Stimulated activated CD8-positive, alpha-beta memory T cell treated with anti-CD3 and anti-CD28 coated beads, Interleukin-12 subunit alpha, Interleukin-12 subunit beta, amount 100 ng/mL, for 1 hour (primary cell): Measurements from ENCODE around the gene CTBP1.

Source experiments
- DNase-seq: peaks from one replicate; pipeline ENCODE4 v3.0.0-alpha.2; 2020; ENCODE audit warnings: low read depth

The CTBP1 gene

DNA sequence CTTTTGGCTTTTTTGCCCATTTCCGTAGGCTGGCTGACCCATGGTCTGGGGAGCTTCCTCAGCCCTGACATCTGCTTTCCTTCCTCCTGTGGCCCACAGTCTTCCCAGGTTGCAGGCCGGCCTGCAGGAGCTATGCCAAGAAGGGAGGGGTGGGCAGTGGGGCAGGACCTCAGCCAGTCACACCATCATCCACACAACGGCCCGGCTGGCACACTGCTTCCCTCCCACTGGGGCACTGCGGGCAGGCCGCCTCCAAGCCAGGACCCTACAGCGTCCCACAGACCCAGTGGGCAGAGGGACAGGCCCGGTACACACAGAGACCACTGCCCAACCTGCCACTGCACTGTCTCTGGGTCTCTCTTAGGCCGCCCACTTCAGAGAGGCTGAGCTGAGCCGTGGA is 38.0 kb downstream of the CTBP1 start:
- no peak for DNase-seq

DNA sequence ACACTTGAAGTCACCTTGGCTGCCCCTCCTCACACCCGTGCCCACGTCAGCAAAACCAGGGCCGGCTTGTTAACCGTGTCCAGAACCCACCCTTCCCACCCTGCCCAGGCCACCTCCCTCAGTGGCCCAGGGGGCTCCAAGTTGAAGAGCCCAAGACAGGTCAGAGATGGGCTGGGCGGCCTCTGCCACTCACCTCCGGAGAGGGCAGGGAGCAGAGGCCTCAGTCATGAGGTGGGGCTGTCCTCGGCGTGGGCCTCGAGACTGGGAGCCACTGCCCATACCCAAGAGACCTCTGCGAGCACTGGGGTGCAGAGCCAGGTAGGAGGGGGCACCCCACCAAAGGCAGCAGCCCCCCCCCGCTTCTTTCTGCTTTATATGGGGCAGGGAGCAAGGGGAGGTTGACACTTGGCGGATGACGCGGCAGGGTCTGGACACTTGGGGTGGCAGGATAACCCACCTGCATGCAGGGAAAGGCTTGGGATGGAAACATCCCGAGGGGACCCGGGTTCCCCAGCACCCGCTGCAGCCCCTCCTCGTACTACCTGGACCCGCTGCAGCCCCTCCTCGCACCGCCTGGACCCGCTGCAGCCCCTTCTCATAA is 38.6 kb downstream of the CTBP1 start:
- DNase-seq, result no peak

DNA sequence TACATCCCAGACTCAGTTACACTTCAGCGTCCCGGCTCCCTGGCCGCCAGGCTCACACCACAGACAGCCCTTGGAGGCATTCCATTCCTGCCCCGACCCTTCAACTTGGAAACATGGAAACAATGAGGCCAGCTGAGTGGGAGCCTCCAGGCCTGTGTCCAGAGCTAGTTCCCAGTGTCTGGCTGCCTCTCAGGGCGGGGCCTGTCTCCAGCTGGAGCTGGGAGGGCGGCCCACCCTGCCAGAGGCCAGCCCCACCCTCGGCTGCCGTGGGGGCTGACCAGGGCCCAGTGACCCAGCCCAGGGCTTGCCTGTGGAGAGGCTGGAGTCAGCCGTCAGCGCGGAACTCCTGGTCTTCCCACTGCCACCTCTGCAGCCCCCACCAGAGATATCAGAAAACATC is 39.1 kb downstream of the CTBP1 start:
- DNase-seq, result no peak

DNA sequence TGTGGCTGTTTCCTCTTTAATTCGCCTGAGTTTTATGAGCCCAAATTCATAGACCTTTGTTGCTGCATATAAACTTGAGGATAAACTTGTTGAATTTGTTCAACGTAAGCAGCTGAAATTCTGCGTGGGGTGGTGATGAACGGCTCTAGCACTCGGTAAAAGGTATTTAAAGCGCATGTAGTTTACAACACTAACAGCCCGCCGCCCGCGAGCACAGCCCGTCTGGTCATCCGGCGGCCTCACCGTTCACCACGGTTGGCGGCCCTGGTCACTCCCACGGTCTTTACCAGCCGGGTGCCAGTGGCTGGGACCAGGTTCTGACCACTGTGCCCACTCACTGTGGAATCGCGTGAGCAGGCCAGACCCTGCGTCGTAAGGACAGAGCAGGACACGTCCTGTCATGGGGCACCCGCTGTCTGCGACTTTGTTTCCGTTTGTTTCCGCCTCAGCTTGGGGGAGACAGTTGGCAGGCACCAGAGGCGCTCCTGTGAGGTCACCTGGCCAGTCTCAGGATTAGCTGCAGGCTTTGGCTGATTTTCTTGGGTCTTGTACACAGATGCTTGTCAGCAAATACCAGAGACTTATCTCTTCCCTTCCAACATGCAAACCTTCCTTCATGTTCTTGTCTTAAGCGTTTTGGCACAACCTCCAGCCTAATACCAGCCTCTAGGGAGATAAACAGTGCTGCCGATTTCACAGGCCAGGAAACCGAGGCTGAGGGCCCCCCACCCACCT is 39.8 kb downstream of the CTBP1 start:
- DNase-seq, result no peak

DNA sequence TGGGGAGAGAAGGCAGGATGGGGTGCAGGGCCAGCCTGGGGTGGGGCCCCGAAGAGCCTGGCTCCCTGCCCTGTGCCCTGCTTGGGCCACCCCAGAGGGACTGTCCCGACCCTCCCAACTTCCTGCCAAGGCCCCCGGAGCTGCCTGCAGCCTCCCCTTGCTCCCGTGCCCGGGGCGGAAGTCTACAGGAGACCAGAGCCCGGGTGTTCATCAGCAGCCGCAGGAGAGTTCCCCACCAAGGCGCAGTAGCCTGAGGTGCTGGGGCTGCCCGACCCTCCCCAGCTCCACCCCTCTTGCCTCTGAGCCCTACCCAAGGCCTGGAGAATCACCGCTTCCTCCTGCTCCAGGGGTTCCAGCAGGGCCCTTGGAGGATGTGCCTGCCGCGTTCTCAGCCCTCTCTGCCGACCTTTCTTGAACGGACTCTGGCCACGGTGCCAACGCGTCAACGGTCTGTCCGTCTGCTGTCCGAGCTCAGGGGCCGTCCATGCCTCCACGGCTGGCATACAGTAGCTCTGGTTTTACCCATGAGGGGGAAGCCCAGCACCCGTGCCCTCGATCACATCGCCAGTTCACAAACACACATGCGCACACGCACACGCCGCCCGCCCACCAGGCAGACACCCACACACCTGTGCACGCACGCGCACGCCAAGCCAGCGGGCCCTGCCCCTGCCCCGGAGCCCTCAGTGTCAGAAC is 40.5 kb downstream of the CTBP1 start:
- no peak for DNase-seq

DNA sequence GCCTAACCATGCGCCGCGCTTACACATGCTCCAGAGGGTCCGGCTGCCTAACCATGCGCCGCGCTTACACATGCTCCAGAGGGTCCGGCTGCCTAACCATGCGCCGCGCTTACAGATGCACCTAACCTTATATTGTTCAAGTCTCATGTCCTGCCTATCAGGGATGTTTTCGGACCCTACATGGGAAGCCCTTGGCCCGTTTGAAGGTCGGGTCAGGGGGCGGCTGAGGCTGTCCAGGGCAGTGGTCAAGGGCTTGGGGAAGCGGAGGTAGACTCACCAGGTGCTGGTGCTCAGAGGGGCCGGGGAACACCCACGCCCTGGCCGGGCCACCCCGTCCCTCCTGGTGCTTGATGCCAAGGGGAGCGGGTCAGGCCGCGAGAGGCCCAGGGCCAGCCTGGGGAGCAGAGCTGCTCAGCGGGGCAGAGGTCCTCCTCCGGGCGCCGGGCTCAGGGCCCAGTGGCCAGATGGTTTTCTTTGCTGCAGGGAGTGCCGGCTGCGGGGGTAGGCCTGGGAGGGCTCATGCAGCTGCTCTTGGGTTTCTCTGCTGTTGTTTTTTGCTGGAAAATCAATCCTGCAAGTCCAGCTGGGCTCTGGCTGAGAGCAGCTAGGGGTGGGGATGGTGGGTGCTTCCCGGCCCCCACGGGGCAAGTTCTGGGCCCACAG is 41.2 kb downstream of the CTBP1 start:
- no peak for DNase-seq

DNA sequence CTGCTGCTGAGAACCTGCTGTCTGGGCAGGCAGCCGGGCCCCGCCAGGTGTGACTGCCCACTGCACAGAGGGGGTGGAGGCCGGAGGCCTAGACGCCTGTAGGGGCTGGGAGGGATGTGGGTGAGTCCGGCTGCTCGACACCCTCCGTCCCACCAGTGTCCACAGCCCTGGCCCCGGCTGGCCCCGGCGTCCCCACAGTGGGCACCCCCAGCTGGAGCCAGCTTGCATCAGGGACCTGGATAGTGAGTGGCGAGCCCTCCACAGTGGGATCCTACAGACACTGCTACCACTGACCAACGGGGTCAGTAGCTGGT is 41.8 kb downstream of the CTBP1 start:
- no peak for DNase-seq

DNA sequence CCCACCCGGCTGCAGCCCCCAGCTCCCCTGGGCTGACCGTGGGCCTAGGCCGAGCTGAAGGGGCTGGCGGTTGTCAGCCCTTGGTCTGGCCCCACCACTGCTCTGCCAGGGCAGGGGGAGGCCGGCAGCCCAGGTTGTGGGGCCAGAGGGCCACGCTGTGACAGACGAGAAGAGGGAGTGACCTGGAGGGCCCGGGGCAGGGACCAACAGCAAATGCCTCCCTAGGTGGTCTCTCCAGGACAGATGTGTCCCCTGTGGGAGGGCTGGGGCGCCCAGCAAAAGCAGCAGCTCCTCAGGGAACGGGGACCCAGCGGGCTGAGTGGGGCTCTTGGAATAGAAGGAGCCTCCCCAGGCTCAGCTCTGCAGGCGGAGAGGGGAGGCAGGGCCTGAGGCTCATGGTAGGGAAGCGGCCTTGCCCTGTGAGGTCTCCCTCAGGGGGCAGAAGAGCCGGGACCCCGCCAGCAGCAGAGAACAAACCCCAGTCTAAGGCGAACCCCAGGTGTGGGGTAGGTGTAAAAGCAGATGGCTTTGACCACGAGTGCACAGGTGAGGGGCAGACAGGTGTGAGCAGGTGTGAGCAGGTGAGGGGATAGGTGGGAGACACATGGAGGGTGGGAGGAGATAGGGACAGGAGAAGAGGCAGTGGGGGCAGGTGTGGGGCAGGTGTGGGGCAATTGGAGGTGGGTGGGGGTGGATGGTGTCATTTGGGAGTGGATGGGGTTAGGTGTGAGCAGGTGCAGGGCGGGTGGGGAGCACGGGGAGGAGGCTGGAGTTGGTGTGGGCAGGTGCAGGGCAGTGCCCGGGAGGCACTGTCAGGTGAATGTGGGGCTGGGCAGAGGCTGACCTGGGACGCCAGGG is 42.4 kb downstream of the CTBP1 start:
- DNase-seq, result no peak

DNA sequence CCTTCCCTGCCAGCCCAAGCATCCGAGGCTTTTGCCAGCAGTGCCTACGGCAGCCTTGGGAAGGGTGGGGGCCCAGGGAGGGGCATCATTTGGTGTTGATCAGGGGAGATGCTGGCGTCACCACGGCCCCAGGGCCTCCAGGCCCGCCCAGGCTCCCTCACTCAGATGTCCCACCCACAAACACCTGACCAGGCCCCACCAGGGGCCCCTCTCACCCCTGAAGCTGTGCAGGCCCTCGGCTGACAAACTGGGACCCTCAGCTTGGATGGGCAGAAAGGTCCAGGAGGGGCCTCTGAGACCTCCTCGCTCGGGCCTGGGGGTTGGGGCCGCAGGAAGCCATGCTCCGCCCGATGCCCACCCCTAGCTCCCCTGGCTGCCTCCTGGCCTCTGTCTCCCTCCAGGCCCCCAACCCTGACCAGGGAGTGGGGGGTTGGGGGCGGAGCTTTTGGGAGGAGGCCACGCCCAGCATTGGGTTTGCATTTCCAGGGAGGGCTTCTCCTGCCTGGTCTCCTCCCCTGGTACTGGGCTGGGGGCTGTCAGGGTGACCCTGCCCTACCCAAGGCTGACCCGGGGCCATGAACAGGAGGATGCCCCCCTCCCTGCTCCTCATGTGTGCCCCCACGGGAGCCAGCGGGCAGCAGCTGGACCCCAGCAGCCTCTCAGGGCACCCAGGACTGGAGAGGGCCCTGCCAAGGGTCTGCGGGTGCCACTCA is 43.2 kb downstream of the CTBP1 start:
- DNase-seq, result no peak

DNA sequence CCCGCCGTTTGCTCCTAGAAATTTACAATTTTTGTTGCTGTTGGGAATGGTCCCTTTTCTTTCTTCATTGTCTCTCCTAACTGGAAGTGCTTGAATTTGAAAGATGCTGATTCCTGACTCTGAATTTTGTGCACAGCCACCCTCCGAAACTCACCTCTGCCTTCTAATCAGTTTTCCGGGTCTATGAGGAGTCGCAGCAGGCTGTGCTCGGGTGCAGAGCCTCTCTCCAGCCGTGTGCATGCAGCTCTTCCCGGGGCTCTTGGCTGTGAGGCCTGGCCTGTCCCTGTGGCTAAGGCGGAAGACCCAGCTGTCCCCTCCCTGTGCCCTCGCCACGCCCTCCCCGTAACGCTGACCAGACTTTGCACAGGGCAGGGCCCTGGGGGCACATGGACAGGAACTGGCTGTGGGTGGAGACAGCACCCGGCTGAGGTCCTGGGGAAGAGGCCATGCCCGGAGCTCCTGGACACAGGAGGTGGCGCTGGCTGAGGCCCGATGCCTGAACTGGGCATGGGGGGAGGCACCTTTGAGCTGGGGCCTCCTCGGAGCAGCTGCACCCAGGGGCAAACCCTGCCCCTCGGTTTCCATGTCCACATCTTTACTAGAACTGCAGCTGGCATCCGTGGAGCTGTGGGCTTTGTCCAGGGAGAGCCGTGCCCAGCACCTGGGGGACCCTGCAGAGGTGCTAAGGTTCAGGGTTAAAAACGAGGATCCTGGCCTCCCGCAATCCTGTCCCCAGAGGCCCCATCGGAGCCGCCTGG is 43.9 kb downstream of the CTBP1 start:
- no peak for DNase-seq

DNA sequence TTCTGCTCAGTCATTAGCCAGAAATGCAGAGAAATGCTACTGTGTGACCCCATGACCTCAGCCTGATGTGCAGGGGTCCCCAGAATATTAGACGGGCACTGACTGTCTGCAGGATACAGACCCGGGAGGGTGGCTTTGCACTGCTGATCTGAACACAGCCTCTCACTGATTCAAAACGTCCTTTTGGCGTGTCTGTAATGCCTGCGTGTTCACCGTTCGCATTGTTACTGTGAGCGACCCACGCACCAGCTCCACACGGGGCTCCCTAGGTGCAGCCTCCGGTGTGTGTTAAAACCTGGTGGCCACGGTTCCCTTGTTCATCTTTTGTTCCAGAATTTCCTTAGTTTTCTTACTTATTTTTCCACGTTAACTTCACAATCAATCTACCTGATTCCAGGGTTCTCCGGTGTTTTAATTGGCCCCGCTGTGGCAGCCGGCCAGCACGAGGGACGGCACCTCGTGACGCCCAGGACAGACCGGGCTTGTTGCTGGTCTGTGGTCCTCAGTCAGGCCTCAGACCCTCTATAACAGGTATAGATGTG is 44.6 kb downstream of the CTBP1 start:
- no peak for DNase-seq

DNA sequence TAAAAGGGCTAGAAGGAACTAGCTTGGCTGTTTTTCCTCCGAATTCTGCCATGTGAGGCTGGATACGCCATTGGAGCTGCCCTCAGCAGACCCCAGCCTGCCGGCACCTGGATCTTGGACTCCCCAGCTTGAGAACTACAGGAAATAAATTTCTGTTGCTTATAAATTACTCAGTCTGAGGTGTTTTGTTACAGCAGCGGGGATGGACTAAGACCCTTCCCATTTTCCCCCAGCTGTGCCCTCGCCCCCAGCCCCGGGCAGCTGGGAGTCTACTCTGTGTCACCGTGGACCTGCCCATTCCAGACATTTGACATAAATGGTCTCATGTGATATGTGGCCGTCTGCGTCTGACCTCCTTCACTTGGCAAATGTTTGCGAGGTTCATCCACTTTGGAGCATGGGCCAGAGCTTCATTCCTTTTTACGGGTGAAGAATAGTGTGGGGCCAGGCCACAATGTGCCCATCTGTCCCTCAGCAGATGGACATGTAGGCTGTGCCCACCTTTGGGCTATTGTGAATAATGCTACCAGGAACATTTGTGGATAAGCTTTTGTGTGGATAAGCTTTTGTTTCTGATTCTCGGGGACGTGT is 45.8 kb downstream of the CTBP1 start:
- DNase-seq, result no peak

DNA sequence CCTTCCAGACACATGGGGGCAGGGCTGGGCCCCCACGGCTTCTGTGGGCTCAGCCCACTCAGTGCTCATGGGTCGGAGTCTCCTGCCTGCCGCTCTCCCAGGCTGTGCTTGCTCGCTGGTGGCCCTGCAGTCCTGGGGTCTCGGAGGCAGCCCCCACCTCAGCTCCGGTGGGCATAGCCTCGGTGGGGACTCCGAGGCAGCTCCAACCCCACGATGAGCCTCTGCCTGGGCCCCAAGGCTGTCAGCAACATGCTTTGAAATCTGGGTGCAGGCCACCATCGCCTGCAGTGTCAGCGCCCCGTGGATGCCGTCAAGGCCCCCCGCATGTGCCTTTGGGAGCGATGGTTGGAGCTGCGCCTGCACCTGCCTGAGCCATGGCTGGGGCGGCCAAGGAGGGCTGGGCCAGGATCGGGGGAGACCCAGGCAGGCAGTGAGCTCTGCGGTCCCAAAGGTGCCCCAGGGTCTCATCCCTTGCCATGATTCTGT is 46.4 kb downstream of the CTBP1 start:
- DNase-seq, result no peak

DNA sequence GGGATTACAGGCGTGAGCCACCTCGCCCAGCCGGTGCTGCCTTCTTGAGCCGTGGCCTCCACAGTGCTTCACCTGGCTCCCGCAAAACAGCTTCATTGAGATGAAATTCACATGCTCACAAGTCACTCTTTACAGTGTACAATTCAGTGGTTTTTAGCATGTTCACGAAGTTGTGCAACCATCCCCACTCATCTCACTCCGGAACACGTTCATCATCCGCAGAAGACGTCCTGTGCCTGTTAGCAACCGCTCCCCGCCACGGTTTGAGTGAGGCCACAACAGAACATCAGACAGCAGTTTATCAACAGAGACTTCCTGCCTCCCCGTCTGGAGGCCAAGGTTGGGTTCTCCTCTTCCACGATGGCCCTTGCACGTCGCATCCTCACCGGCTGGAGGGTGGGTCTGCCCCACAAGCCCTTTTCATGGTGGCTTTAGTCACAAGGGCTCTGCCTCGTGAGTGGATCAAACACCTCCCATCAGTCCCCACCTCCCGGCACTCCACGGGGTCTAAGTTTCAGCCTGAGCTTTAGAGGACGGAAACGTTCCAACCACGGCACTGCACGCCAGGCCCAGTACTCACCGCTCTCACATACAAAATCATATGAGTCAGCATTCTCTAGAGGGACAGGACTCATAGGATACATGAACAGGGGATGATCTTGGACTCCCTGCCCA is 46.9 kb downstream of the CTBP1 start:
- peak; percentile 70 for DNase-seq

DNA sequence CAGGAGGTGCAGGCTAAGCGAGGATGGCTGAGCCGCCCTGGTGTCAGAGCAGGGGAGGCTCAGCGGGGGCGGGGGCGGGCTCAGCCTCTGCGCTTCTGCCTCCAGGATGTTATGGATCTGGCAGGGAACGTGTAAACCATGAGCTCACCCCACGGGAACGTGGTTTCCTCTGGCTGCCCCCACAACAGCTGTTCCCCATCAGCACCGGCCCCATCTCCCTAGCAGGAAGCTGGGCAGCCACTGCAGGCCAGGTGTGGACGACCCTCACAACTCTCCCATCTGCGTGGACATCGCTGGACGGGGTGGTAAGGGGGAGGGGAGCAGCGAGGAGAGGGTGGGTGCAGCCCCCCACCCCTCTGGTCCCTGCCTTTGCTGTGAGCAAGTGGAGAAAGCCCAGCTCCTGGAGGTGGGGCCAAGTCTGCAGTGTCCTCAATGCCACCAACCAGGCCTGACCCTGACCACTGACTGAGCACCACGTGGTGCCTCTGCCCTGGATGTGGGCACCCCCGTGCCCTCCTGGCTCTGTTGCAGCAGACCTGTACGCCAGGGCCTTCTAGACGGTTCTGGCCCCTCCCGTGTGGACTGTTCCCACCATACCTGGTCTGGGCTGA is 48.4 kb downstream of the CTBP1 start:
- DNase-seq, result no peak

DNA sequence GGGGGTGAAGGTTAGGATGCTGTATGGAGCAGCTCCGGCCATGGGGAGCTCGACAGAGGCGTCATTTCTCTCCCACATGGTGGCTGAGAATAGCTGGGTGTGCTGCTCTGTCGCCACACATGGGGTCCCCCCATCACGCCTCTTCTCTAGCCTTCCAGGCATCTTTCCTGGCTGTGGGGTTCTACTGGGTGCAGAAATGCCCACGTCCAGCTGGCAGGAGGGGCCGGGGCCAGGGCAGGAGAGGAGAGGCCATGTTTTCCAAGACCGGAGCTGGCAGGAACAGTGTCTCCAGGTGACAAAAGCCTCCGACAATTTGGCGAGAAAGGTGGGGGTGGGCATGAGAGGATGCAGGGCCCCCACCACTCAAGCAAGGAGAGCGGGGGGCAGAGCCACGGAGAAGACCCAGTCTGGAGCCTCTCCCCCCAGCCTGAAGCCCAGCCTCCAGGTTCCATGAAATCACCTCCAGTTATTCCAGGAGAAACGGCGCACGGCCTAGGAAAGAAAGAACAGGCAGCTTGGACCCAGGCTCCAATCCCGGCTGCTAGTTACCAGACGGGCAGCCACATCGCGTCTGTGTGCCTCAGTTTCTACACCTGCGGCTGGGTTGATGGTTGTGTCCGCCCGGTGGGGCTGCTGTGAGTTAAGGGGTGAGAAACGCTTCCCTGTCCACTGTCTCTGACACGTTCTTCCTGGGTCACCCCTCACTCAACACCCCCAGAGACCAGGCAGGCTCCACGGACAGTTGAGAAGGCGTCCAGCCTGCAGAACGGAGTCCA is 49.2 kb downstream of the CTBP1 start:
- no peak for DNase-seq

DNA sequence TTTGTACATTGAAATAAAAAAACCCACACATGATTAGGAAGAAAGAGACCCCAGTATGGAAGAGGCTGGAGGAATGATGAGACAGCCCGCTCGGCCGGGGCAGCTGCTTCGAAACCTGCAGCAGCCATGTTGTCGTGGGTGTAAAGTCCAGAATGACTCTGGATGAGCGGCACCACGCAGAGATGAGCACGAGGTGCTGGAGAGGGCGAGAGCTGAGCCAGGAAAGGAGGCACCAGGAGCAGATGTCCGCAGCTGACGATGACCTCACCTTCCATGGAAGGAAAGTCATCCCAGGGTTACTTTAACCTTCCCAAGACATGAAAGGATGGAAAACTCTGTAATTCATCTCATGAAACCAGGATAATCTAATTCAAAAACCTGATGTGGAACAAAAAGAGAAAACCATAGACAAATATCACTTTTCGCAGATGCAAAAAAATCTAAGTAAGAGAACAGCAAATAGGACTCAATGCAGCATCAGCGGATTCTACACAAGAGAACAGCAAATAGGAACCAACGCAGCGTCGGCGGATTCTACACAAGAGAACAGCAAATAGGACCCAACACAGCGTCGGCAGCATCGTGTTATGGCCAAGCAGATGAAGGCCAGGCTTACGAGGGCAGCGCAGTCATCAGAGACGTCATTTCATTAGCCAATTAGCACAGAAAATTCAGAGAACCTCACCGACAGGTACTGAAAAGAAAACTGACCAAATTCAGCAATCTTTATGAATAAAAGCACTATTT is 50.7 kb downstream of the CTBP1 start:
- DNase-seq, result no peak
